Raji (cell line): ENCODE data around the gene LRRC43.

Experiments
- POLR2A ChIP-seq: IDR thresholded peaks from 2 replicates; pipeline ENCODE4 v1.6.1; 2011; ENCODE audit warnings: low read depth, low read length, control low read depth; ENCODE audit not compliant: insufficient read depth

The LRRC43 gene

DNA sequence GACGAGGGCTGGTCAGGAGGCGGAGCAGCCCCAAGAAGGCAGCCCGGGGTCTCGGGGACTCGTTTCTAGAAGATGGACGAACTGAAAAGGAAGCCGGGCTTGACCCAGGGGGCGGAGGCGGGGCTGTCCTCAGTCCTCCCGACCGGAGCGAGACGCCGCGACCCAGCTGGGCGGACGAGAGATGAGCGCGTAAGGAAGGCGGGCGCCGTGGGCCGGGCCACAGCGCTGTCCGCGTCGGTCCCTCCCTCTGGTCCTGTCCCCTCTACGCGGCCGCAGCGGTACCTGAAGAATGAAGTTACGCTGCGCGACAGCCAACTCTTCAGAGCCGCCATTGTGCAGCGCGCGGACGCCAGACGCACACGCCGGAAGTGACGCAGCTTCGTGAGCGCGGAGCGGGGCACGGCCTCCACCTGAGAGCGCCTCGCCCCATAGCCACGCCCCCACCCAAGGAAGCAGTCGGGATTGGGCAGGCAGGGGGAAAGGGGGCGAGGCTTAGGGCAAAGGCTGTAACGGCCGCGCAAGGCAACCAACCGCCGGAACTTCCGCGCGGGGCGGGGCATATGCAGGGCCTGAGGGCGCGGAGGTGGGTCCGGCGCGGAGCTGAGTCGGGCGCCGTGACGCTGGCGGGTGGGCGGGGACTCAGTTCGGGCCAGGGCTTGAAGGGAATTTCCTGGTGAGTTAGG, 42.9 kb downstream of the LRRC43 start, which contains the start of gene DIABLO:
DIABLO (minus strand) TSS at position 370 of the 683 bp plus-strand sequence; CDS start at position 332, 38 bp downstream.
- peak; percentile 88 for TF ChIP-seq POLR2A

- TF ChIP-seq POLR2A, result no peak
Observed at GRCh38 chr12:122226366-122227125, 43.6 kb downstream of the LRRC43 start.

- TF ChIP-seq POLR2A, result no peak
Observed at GRCh38 chr12:122227341-122227740, 44.4 kb downstream of the LRRC43 start.

DNA sequence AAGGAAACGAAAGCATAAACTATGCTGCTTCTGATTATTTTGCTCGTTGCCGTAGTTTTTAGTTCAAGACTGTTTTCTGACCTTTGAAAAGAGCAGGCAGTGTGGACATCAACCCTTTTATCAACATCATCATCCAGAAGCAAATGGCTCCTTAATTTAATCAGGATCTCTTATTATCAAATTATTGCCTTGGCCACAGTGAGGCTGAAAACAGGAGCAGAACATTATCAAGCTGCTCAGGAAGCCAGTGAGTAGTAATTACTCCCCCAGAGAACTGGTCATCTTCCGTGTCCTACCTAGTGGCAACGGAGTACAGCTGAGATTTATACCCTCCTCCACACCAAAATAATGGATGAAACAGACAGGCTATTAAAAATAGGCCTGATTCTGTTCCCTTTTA, 45.2 kb downstream of the LRRC43 start:
- TF ChIP-seq POLR2A, result no peak

DNA sequence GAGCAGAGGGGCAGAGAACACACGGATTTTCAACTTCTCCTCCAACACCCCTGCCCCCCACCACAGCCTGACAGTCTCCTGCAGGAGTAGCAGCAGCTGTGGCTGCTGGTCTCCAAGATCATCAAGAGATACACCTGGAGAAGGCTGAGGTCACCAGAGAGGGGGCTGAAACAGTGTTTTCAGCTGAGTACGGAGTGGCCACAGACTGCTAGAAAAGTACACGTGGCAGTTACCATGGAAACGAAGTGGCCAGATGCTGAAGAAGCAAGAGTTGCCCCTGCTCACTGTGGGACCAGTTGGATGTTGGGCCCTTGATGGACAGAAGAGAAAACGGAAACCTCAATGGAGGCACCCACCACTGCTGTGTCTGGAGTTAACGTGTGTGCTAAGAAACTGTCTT, 47.9 kb downstream of the LRRC43 start:
- no peak for TF ChIP-seq POLR2A

GRCh38 chr12:122232691-122233090, 49.8 kb downstream of the LRRC43 start:
- no peak for TF ChIP-seq POLR2A

DNA sequence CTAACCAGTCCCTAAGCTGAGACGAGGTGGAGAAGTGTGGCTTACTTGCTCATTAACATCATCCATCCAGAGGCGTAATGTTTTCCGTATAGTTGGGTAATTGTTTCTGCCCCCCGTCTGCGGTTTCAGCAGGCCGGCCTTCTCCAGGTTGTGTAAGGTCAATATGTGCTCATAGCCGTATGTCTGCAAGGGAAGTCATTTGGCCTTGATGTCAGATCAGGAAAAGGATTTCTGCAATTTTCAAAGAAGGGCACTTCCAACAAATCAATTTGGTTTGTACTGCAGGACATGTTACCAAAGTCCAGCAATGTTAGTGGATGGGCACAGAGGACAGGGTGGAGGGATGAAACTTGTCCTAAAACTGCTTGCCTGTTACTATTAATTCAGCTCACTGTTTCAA, 52.8 kb downstream of the LRRC43 start:
- TF ChIP-seq POLR2A, result no peak

DNA sequence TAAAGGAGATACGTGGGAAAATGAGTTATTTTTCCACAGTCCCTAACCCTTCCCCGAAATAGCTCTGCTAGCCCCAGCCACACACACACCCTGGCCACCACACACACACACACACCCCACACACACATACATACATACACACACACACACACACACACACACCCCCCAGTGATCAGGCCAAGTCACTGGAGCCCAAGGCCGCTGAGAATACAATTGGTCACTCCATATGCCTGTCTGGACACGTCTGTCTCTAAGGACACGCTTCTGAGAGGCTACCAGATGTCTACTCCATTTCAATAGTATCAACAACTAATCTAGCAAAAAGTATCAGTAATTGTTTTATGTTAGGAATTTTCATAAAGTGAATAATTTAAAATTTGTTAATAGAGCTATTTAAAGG, 55.9 kb downstream of the LRRC43 start:
- no peak for TF ChIP-seq POLR2A

DNA sequence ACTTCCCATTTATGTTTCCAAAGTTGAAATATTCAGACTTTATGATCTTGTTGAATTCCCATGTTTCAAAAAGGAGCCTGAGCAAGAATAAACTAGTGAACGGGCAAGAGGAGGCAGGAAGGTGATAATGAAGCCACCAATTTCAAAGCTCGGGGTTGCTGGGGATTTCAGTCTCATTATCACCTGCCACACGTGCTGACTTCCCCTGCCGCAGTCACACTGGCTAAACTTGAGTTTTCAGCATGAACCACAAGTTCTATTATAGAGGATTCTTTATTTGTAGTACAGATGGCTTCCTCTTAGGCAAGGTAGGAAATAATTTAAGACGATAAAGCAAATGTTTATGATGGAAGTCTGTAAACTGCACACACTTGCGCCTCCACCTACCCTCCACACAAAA, 61.0 kb downstream of the LRRC43 start:
- TF ChIP-seq POLR2A, result no peak

- TF ChIP-seq POLR2A, result no peak
Observed at GRCh38 chr12:122244565-122245371, 61.8 kb downstream of the LRRC43 start.

- TF ChIP-seq POLR2A, result no peak
Observed at GRCh38 chr12:122245553-122245952, 62.6 kb downstream of the LRRC43 start.

DNA sequence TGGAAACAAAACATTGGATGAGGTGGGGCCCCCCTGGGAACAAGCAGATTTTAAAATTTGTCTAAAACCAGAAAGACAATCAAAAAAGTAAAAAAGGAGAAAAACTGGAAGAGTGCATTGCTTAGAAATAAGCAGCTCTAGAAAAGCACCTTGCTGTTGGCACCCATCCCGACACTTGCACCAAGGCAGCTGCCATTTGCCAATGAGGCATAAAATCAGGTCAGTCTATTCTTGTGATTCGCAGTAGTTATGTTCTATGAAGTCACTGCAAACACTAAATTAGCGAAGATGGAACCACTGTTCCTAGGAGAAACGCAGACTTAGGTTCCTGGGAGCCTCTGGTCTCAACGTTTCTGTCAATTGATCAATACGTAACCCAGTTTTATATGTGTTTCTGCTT, 67.1 kb downstream of the LRRC43 start:
- TF ChIP-seq POLR2A, result no peak

GRCh38 chr12:122250536-122250935, 67.6 kb downstream of the LRRC43 start:
- no peak for TF ChIP-seq POLR2A
